ENCODE measurements around the gene DMRT1. TPM values are rescaled to one million over a fixed set of nuclear protein-coding genes. Genes with fewer than 3 reads are reported as not detected.

The DMRT1 gene
- total RNA-seq, 1 experiment from 2014 or later = not detected

DNA sequence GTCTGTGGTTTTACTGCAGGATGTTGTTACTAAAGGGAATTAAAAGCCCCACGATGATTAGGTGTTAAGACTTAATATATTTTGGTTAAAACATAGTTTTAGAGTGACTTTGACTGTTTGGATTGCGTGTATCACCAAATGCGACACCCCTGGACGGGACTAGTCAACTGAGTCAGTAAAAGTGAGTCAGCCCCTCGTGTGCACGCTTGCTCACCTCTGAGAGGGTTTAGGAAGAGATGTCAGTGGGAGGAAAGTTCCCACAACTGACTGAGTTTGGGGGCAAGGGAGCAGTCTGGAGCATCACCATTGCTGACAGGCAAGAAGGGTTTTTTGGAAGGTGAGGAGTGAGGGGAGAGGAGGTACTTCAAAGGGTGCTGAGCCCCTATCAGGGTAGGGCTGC lies 120.5 kb downstream of the DMRT1 start:
- Histone ChIP-seq H3K9me3 (ENCODE audit: low read length) (no peaks in the 10 kb centered on the region), H3K36me3 (ENCODE audit: insufficient read depth, low read length) (no peaks in the 10 kb centered on the region), H3K79me2 (ENCODE audit: low read length) (no peaks in the 10 kb centered on the region), H3K9me2 (replicated peaks; ENCODE audit: insufficient read depth, low read length) (no peaks in the 10 kb centered on the region), H3K4me1 (ENCODE audit: low read length) (no peaks in the 10 kb centered on the region), H3K4me2 (ENCODE audit: low read depth, low read length, poor library complexity, severe bottlenecking) (no peak overlapping the region), H2AFZ (ENCODE audit: low read length) (no peak overlapping the region), H3K27ac (ENCODE audit: low read length) (no peak overlapping the region), H3K9ac (ENCODE audit: low read length) (no peak overlapping the region), H3K4me3 (ENCODE audit: low read length) (no peak overlapping the region), H4K20me1 (ENCODE audit: insufficient read depth, low read depth, low read length) (no peaks in the 10 kb centered on the region), H3K27me3 (ENCODE audit: low read length) (no peaks in the 10 kb centered on the region)
- no peak for DNase-seq

GRCh38 chr9:965497-965896 lies 124.0 kb downstream of the DMRT1 start:
- Histone ChIP-seq H3K9ac (ENCODE audit: low read length) (no peak overlapping the region), H3K79me2 (ENCODE audit: low read length) (no peaks in the 10 kb centered on the region), H3K4me3 (ENCODE audit: low read length) (no peak overlapping the region), H4K20me1 (ENCODE audit: insufficient read depth, low read depth, low read length) (no peaks in the 10 kb centered on the region), H3K27ac (ENCODE audit: low read length) (no peak overlapping the region), H3K36me3 (ENCODE audit: insufficient read depth, low read length) (no peaks in the 10 kb centered on the region), H2AFZ (ENCODE audit: low read length) (no peak overlapping the region), H3K27me3 (ENCODE audit: low read length) (no peaks in the 10 kb centered on the region), H3K4me2 (ENCODE audit: low read depth, low read length, poor library complexity, severe bottlenecking) (no peak overlapping the region), H3K9me2 (replicated peaks; ENCODE audit: insufficient read depth, low read length) (no peaks in the 10 kb centered on the region), H3K9me3 (ENCODE audit: low read length) (no peaks in the 10 kb centered on the region), H3K4me1 (ENCODE audit: low read length) (no peaks in the 10 kb centered on the region)
- no peak for DNase-seq

GRCh38 chr9:966870-967269 lies 125.4 kb downstream of the DMRT1 start:
- Histone ChIP-seq H3K4me2 (ENCODE audit: low read depth, low read length, poor library complexity, severe bottlenecking) (no peak overlapping the region), H3K9me3 (ENCODE audit: low read length) (no peaks in the 10 kb centered on the region), H3K4me1 (ENCODE audit: low read length) (no peaks in the 10 kb centered on the region), H3K36me3 (ENCODE audit: insufficient read depth, low read length) (no peaks in the 10 kb centered on the region), H2AFZ (ENCODE audit: low read length) (no peak overlapping the region), H3K9ac (ENCODE audit: low read length) (no peak overlapping the region), H4K20me1 (ENCODE audit: insufficient read depth, low read depth, low read length) (no peaks in the 10 kb centered on the region), H3K79me2 (ENCODE audit: low read length) (no peaks in the 10 kb centered on the region), H3K9me2 (replicated peaks; ENCODE audit: insufficient read depth, low read length) (no peaks in the 10 kb centered on the region), H3K4me3 (ENCODE audit: low read length) (no peak overlapping the region), H3K27ac (ENCODE audit: low read length) (no peak overlapping the region), H3K27me3 (ENCODE audit: low read length) (no peaks in the 10 kb centered on the region)
- no peak for DNase-seq

DNA sequence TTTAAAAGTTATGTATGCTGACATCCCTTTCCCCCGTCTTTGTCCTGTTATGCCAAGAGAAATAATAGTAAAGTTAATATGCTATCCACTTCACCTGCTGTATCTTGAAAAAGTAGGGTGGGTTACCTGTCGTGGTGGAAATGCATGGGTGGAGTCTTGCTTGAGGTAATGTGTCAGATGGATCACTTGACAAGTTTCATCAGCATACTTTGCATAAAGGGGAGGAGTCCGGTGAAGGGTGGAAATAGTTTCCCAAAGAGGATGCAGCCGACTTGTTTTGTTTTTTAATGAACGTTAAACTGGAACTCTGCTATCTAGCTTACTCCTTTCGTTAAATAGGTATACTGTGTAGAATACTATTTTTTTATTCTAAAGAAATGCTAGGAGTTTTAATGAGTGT lies 125.9 kb downstream of the DMRT1 start:
- no peaks in the 10 kb centered on the region for H3K36me3 ChIP-seq (ENCODE audit: insufficient read depth, low read length)
- no peaks in the 10 kb centered on the region for H3K79me2 ChIP-seq (ENCODE audit: low read length)
- H3K9me3 ChIP-seq (ENCODE audit: low read length) = no peaks in the 10 kb centered on the region
- DNase-seq = no peak
- no peak overlapping the region for H3K4me2 ChIP-seq (ENCODE audit: low read depth, low read length, poor library complexity, severe bottlenecking)
- H3K27ac ChIP-seq (ENCODE audit: low read length) = no peak overlapping the region
- H3K9me2 ChIP-seq (replicated peaks; ENCODE audit: insufficient read depth, low read length) = no peaks in the 10 kb centered on the region
- no peak overlapping the region for H2AFZ ChIP-seq (ENCODE audit: low read length)
- H3K4me3 ChIP-seq (ENCODE audit: low read length) = no peak overlapping the region
- no peaks in the 10 kb centered on the region for H3K4me1 ChIP-seq (ENCODE audit: low read length)
- H3K27me3 ChIP-seq (ENCODE audit: low read length) = no peaks in the 10 kb centered on the region
- H4K20me1 ChIP-seq (ENCODE audit: insufficient read depth, low read depth, low read length) = no peaks in the 10 kb centered on the region
- no peak overlapping the region for H3K9ac ChIP-seq (ENCODE audit: low read length)

GRCh38 chr9:967903-968641 lies 126.6 kb downstream of the DMRT1 start:
- no peak overlapping the region for H3K4me3 ChIP-seq (ENCODE audit: low read length)
- H3K9ac ChIP-seq (ENCODE audit: low read length) = no peak overlapping the region
- no peaks in the 10 kb centered on the region for H3K9me2 ChIP-seq (replicated peaks; ENCODE audit: insufficient read depth, low read length)
- no peaks in the 10 kb centered on the region for H3K4me1 ChIP-seq (ENCODE audit: low read length)
- DNase-seq = no peak
- H3K27me3 ChIP-seq (ENCODE audit: low read length) = no peaks in the 10 kb centered on the region
- no peaks in the 10 kb centered on the region for H3K9me3 ChIP-seq (ENCODE audit: low read length)
- no peaks in the 10 kb centered on the region for H3K36me3 ChIP-seq (ENCODE audit: insufficient read depth, low read length)
- H4K20me1 ChIP-seq (ENCODE audit: insufficient read depth, low read depth, low read length) = no peaks in the 10 kb centered on the region
- no peak overlapping the region for H3K4me2 ChIP-seq (ENCODE audit: low read depth, low read length, poor library complexity, severe bottlenecking)
- no peak overlapping the region for H2AFZ ChIP-seq (ENCODE audit: low read length)
- H3K79me2 ChIP-seq (ENCODE audit: low read length) = no peaks in the 10 kb centered on the region
- H3K27ac ChIP-seq (ENCODE audit: low read length) = no peak overlapping the region

DNA sequence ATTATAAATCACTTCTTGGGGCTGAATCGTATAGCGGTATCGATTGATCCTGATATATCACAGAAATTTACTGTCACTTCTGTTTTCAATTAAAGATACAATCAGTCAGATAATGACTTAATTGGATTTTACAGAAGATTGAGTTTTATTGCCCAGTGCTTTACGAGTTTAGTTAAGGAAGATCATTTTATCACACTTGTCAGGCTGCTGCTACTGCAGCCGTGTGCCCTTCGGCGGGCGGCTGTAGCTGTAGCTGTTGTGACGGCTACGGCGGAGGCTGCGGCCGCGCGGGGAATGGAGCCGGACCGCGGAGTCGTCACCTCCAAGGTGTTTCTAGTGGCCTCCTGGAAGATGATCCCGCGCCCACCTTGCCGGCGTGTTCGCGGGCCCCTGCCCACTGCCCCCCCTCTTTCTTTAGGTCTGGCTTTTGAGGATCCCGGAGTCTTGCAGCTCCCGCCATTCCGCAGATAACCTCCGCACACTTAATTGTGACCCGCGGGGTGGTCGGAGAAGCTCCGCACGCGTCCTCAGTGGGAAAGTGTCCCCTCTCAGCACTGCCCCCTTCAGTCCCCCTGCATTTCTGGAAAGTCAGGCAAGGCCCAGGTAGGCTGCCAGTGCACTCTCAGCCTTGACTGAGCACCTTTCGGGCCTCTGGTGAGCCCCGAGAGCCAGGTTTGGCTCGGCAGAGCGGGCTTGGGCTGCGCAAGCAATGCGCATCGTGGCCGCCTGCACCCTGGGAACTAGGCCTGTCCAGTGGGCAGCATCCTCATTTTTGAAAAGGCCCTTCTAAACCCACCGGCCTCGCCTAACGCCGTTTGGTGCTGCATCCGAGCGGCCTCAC lies 128.0 kb downstream of the DMRT1 start:
- H3K27me3 ChIP-seq (ENCODE audit: low read length) = no peaks in the 10 kb centered on the region
- no peaks in the 10 kb centered on the region for H3K9me3 ChIP-seq (ENCODE audit: low read length)
- no peak for DNase-seq

GRCh38 chr9:970151-970996 lies 128.9 kb downstream of the DMRT1 start:
- Histone ChIP-seq H3K4me2 (ENCODE audit: low read depth, low read length, poor library complexity, severe bottlenecking) (no peak overlapping the region), H3K27me3 (ENCODE audit: low read length) (no peaks in the 10 kb centered on the region), H3K9me3 (ENCODE audit: low read length) (no peaks in the 10 kb centered on the region), H3K9ac (ENCODE audit: low read length) (no peak overlapping the region), H3K4me3 (ENCODE audit: low read length) (no peak overlapping the region), H3K27ac (ENCODE audit: low read length) (no peak overlapping the region), H3K36me3 (ENCODE audit: insufficient read depth, low read length) (no peaks in the 10 kb centered on the region), H4K20me1 (ENCODE audit: insufficient read depth, low read depth, low read length) (no peaks in the 10 kb centered on the region), H3K79me2 (ENCODE audit: low read length) (no peaks in the 10 kb centered on the region), H2AFZ (ENCODE audit: low read length) (no peak overlapping the region), H3K4me1 (ENCODE audit: low read length) (no peaks in the 10 kb centered on the region), H3K9me2 (replicated peaks; ENCODE audit: insufficient read depth, low read length) (no peaks in the 10 kb centered on the region)
- no peak for DNase-seq

More for the DNA sequence above, 128.0 kb downstream of the DMRT1 start:
- no peaks in the 10 kb centered on the region for H4K20me1 ChIP-seq (ENCODE audit: insufficient read depth, low read depth, low read length)
- no peaks in the 10 kb centered on the region for H3K4me1 ChIP-seq (ENCODE audit: low read length)
- no peak overlapping the region for H3K4me2 ChIP-seq (ENCODE audit: low read depth, low read length, poor library complexity, severe bottlenecking)
- H3K9ac ChIP-seq (ENCODE audit: low read length) = no peak overlapping the region
- no peaks in the 10 kb centered on the region for H3K9me2 ChIP-seq (replicated peaks; ENCODE audit: insufficient read depth, low read length)
- no peak overlapping the region for H3K4me3 ChIP-seq (ENCODE audit: low read length)
- no peak overlapping the region for H3K27ac ChIP-seq (ENCODE audit: low read length)
- H3K79me2 ChIP-seq (ENCODE audit: low read length) = no peaks in the 10 kb centered on the region
- no peaks in the 10 kb centered on the region for H3K36me3 ChIP-seq (ENCODE audit: insufficient read depth, low read length)
- H2AFZ ChIP-seq (ENCODE audit: low read length) = no peak overlapping the region
